ENCODE measurements around the gene KCNMB2. TPM values are rescaled to one million over a fixed set of nuclear protein-coding genes. Genes with fewer than 3 reads are reported as not detected.

KCNMB2 gene
- total RNA-seq, 5 donors from 2014 or later (not counting 1 experiment from before 2014, with no cell fraction given): not detected

DNA sequence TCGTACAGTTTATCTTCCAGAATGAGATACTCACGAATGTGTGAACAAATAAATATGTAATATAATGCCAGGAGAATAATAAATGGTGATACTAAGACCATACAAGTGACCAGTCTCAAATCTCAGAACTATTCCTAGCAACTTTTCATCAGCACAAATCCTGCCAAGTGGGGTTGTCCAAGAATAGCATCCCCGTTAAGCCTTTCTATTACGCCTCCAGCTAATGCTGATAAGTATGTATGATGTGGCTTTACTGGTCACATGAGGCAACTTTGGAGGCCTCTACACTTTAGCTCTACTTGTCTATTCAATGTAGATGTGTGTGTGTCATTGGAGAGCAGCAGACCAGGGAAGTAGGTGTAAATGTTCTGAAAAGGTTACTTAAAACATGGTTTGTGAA is 129.5 kb downstream of the KCNMB2 start:
- no CpG with 5 or more reads among the region's 4 CpGs for WGBS (ENCODE audit: insufficient coverage)
- no peak overlapping the region for H3K27ac Mint-ChIP-seq
- H3K4me1 ChIP-seq (ENCODE audit: control insufficient read depth in 1 of 2, extremely low read depth in 1 of 2, insufficient read depth in 2 of 2, low read length in 2 of 2): no peaks in the 10 kb centered on the region
- POLR2A ChIA-PET: no interaction called here
- no peak overlapping the region for H3K4me3 Mint-ChIP-seq
- no peak overlapping the region for H3K27ac ChIP-seq (ENCODE audit: low read length)
- CTCF ChIA-PET: no interaction called here
- ATAC-seq (replicated peaks in 1 of 4) (no peak), DNase-seq (no peak)
- H3K4me3 ChIP-seq (ENCODE audit: control insufficient read depth in 1 of 2, extremely low read depth in 1 of 2, low read length in 1 of 2): no peak overlapping the region
- no peaks in the 10 kb centered on the region for H3K9me3 Mint-ChIP-seq
- H3K36me3 ChIP-seq (ENCODE audit: control insufficient read depth in 2 of 2, extremely low read depth in 1 of 2, insufficient read depth in 1 of 2, low read length in 1 of 2): no peaks in the 10 kb centered on the region
- no peaks in the 10 kb centered on the region for H3K36me3 Mint-ChIP-seq
- peaks cover 2 to 11% (median 8%) of the 10 kb centered on the region in 3 donors for H3K4me1 Mint-ChIP-seq
- H3K27me3 ChIP-seq (replicated peaks in 1 of 2; ENCODE audit: control insufficient read depth in 2 of 2, extremely low read depth in 1 of 2, insufficient read depth in 2 of 2, low read length in 1 of 2): no peaks in the 10 kb centered on the region
- H3K9me3 ChIP-seq: no peaks in the 10 kb centered on the region
- H3K27me3 Mint-ChIP-seq: no peaks in the 10 kb centered on the region

DNA sequence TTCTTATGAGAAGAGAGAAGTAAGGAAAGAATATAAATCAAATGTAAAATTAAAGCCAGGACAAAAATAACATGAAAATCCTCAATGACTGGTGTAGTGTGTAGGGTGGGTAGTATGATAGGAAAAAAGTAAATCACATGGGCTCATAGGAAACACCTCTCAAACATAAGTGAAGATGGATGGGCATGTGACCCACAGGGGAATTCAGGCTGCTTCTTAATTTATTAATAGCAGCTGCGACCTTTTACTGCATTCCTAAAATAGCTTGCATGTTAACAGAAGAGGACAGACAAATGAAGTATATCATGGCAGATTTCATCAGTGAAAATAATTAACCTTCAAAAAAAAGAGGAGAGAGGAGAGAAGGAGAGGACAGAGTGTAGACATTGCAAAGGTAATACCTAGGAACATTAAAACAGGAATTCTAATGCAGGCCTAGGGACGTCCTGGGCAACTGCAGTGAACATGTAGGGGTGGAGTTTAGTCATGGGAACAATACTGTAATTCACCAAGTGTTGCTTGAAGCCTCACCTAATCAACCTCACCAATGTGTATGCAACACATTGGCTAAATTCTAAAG is 132.9 kb downstream of the KCNMB2 start:
- WGBS (ENCODE audit: insufficient coverage): no CpG with 5 or more reads among the region's 2 CpGs
- Mint-ChIP-seq H3K9me3 (no peaks in the 10 kb centered on the region), H3K4me1 (peaks cover 2 to 11% (median 8%) of the 10 kb centered on the region in 3 donors), H3K27ac (no peak overlapping the region), H3K36me3 (no peaks in the 10 kb centered on the region), H3K27me3 (no peaks in the 10 kb centered on the region), H3K4me3 (no peak overlapping the region)
- POLR2A ChIA-PET: no interaction called here
- no peak for DNase-seq
- no peaks in the 10 kb centered on the region for H3K4me1 ChIP-seq (ENCODE audit: control insufficient read depth in 1 of 2, extremely low read depth in 1 of 2, insufficient read depth in 2 of 2, low read length in 2 of 2)
- H3K27me3 ChIP-seq (replicated peaks in 1 of 2; ENCODE audit: control insufficient read depth in 2 of 2, extremely low read depth in 1 of 2, insufficient read depth in 2 of 2, low read length in 1 of 2): no peaks in the 10 kb centered on the region
- H3K9me3 ChIP-seq: no peaks in the 10 kb centered on the region
- H3K4me3 ChIP-seq (ENCODE audit: control insufficient read depth in 1 of 2, extremely low read depth in 1 of 2, low read length in 1 of 2): no peak overlapping the region
- CTCF ChIA-PET: no interaction called here
- no peak overlapping the region for H3K27ac ChIP-seq (ENCODE audit: low read length)
- H3K36me3 ChIP-seq (ENCODE audit: control insufficient read depth in 2 of 2, extremely low read depth in 1 of 2, insufficient read depth in 1 of 2, low read length in 1 of 2): no peaks in the 10 kb centered on the region
- ATAC-seq (replicated peaks in 1 of 4): no peak

DNA sequence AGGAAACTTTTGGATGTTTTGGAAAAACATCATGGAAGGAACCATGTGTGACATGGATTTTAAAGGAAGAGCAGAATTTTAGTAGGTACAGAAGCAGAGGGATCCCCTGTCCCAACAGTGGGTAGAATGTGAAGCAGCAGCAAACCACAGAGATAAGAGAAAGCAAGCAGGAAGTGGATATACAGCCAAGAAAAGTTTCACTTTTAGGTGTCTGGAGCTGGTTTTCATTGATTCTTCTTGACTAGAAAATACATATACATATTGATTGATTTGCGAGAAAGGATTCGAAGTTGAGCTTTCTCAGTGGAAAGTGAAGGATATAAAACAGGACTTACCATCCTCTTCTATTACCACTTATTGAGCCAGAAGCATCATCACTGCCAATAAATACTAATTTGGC is 133.5 kb downstream of the KCNMB2 start:
- Histone ChIP-seq H3K4me1 (ENCODE audit: control insufficient read depth in 1 of 2, extremely low read depth in 1 of 2, insufficient read depth in 2 of 2, low read length in 2 of 2) (no peaks in the 10 kb centered on the region), H3K4me3 (ENCODE audit: control insufficient read depth in 1 of 2, extremely low read depth in 1 of 2, low read length in 1 of 2) (no peak overlapping the region), H3K36me3 (ENCODE audit: control insufficient read depth in 2 of 2, extremely low read depth in 1 of 2, insufficient read depth in 1 of 2, low read length in 1 of 2) (no peaks in the 10 kb centered on the region), H3K27ac (ENCODE audit: low read length) (no peak overlapping the region), H3K27me3 (replicated peaks in 1 of 2; ENCODE audit: control insufficient read depth in 2 of 2, extremely low read depth in 1 of 2, insufficient read depth in 2 of 2, low read length in 1 of 2) (no peaks in the 10 kb centered on the region), H3K9me3 (no peaks in the 10 kb centered on the region)
- CTCF ChIA-PET: no interaction called here
- no peaks in the 10 kb centered on the region for H3K9me3 Mint-ChIP-seq
- H3K36me3 Mint-ChIP-seq: no peaks in the 10 kb centered on the region
- POLR2A ChIA-PET: no interaction called here
- H3K27ac Mint-ChIP-seq: no peak overlapping the region
- peaks cover 2 to 11% (median 8%) of the 10 kb centered on the region in 3 donors for H3K4me1 Mint-ChIP-seq
- WGBS (ENCODE audit: insufficient coverage): no CpG with 5 or more reads among the region's 2 CpGs
- no peak overlapping the region for H3K4me3 Mint-ChIP-seq
- no peaks in the 10 kb centered on the region for H3K27me3 Mint-ChIP-seq
- no peak for DNase-seq
- ATAC-seq (replicated peaks in 1 of 4): no peak

DNA sequence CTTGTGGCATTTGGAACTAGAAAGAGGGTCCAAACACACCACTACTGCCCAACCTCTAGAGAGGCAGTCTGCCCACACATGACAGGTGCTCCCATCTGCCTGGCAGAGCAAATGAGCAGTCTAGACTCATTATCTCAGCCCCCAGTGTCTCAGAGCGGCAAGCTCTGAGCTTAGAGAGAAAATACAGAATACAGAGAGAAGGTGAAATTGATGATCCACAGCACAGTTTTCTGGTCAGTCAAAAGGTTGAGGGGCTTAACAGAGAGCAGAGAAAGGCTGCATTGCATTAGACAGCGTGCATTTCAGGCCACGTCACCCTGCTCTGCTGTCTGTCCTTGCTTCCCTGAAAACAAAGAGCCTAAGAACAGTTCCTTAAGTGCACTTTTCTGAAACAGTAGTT is 135.1 kb downstream of the KCNMB2 start:
- DNase-seq (no peak), ATAC-seq (replicated peaks in 1 of 4) (no peak)
- Histone ChIP-seq H3K4me1 (ENCODE audit: control insufficient read depth in 1 of 2, extremely low read depth in 1 of 2, insufficient read depth in 2 of 2, low read length in 2 of 2) (no peaks in the 10 kb centered on the region), H3K36me3 (ENCODE audit: control insufficient read depth in 2 of 2, extremely low read depth in 1 of 2, insufficient read depth in 1 of 2, low read length in 1 of 2) (no peaks in the 10 kb centered on the region), H3K4me3 (ENCODE audit: control insufficient read depth in 1 of 2, extremely low read depth in 1 of 2, low read length in 1 of 2) (no peak overlapping the region), H3K9me3 (no peaks in the 10 kb centered on the region), H3K27ac (ENCODE audit: low read length) (no peak overlapping the region), H3K27me3 (replicated peaks in 1 of 2; ENCODE audit: control insufficient read depth in 2 of 2, extremely low read depth in 1 of 2, insufficient read depth in 2 of 2, low read length in 1 of 2) (no peaks in the 10 kb centered on the region)
- POLR2A ChIA-PET: no interaction called here
- no peaks in the 10 kb centered on the region for H3K36me3 Mint-ChIP-seq
- peaks cover 2 to 11% (median 8%) of the 10 kb centered on the region in 3 donors for H3K4me1 Mint-ChIP-seq
- 67% methylated on average over 3 of the region's 3 CpGs for WGBS (ENCODE audit: insufficient coverage)
- no peak overlapping the region for H3K27ac Mint-ChIP-seq
- CTCF ChIA-PET: interaction anchor here in 1 of 2 donors (0.6 kb wide), 1 partner anchor 67 kb away, joined by 3 read pairs; no protein-coding TSS in a partner anchor
- H3K9me3 Mint-ChIP-seq: no peaks in the 10 kb centered on the region
- no peaks in the 10 kb centered on the region for H3K27me3 Mint-ChIP-seq
- no peak overlapping the region for H3K4me3 Mint-ChIP-seq

DNA sequence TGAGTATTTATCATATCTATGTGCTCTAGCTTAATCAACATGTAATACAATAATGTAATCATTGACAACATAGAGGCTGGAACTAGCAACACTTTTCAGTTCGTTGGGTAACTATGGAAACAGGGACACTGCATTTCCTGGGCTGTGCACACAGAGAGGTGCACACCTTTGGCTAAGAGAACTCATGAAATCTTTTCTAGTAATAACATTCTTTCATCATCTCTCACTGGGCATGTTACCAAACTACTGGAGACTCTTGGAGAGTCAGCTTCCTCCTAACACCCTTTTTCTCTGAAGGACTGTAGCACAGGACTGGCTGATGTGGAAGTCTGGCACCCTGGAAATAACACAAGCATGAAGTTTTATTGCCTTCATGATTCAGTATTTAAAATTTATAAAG is 135.6 kb downstream of the KCNMB2 start:
- Mint-ChIP-seq H3K27me3 (no peaks in the 10 kb centered on the region), H3K27ac (no peak overlapping the region), H3K36me3 (no peaks in the 10 kb centered on the region), H3K9me3 (no peaks in the 10 kb centered on the region), H3K4me3 (no peak overlapping the region), H3K4me1 (peaks cover 2 to 11% (median 8%) of the 10 kb centered on the region in 3 donors)
- CTCF ChIA-PET: interaction anchor here in 1 of 2 donors (0.6 kb wide), 1 partner anchor 67 kb away, joined by 3 read pairs; no protein-coding TSS in a partner anchor
- ATAC-seq (replicated peaks in 1 of 4) (no peak), DNase-seq (no peak)
- Histone ChIP-seq H3K4me3 (ENCODE audit: control insufficient read depth in 1 of 2, extremely low read depth in 1 of 2, low read length in 1 of 2) (no peak overlapping the region), H3K4me1 (ENCODE audit: control insufficient read depth in 1 of 2, extremely low read depth in 1 of 2, insufficient read depth in 2 of 2, low read length in 2 of 2) (no peaks in the 10 kb centered on the region), H3K27ac (ENCODE audit: low read length) (no peak overlapping the region), H3K27me3 (replicated peaks in 1 of 2; ENCODE audit: control insufficient read depth in 2 of 2, extremely low read depth in 1 of 2, insufficient read depth in 2 of 2, low read length in 1 of 2) (no peaks in the 10 kb centered on the region), H3K9me3 (no peaks in the 10 kb centered on the region), H3K36me3 (ENCODE audit: control insufficient read depth in 2 of 2, extremely low read depth in 1 of 2, insufficient read depth in 1 of 2, low read length in 1 of 2) (no peaks in the 10 kb centered on the region)
- 0% methylated on average over 1 of the region's 1 CpG for WGBS (ENCODE audit: insufficient coverage)
- POLR2A ChIA-PET: no interaction called here

DNA sequence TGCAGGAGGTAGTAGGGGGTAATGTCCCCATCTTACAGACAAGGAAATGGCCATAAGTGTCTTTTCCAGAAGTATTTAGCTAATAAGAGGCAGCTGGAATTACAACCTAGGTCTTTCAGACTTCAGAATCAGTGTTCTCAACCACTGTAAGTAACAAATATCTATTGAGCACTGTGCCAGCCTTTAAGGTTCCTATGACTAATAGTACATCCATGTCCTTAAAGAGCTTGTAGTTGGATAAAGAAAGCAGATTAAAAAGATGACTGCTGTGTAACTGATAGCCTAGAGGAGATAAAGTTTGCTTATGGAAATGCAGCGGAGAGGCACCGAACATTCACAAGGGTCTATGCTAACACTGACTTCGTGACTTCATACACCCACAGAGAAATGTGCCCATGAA is 136.0 kb downstream of the KCNMB2 start:
- ChIA-PET POLR2A (no interaction called here), CTCF (no interaction called here)
- Histone ChIP-seq H3K27ac (ENCODE audit: low read length) (no peak overlapping the region), H3K36me3 (ENCODE audit: control insufficient read depth in 2 of 2, extremely low read depth in 1 of 2, insufficient read depth in 1 of 2, low read length in 1 of 2) (no peaks in the 10 kb centered on the region), H3K4me3 (ENCODE audit: control insufficient read depth in 1 of 2, extremely low read depth in 1 of 2, low read length in 1 of 2) (no peak overlapping the region), H3K9me3 (no peaks in the 10 kb centered on the region), H3K4me1 (ENCODE audit: control insufficient read depth in 1 of 2, extremely low read depth in 1 of 2, insufficient read depth in 2 of 2, low read length in 2 of 2) (no peaks in the 10 kb centered on the region), H3K27me3 (replicated peaks in 1 of 2; ENCODE audit: control insufficient read depth in 2 of 2, extremely low read depth in 1 of 2, insufficient read depth in 2 of 2, low read length in 1 of 2) (no peaks in the 10 kb centered on the region)
- H3K36me3 Mint-ChIP-seq: no peaks in the 10 kb centered on the region
- H3K4me1 Mint-ChIP-seq: peaks cover 2 to 11% (median 8%) of the 10 kb centered on the region in 3 donors
- H3K4me3 Mint-ChIP-seq: no peak overlapping the region
- DNase-seq: no peak
- no peaks in the 10 kb centered on the region for H3K27me3 Mint-ChIP-seq
- no peak overlapping the region for H3K27ac Mint-ChIP-seq
- H3K9me3 Mint-ChIP-seq: no peaks in the 10 kb centered on the region
- WGBS (ENCODE audit: insufficient coverage): no CpG with 5 or more reads among the region's 3 CpGs
- ATAC-seq (replicated peaks in 1 of 4): no peak

DNA sequence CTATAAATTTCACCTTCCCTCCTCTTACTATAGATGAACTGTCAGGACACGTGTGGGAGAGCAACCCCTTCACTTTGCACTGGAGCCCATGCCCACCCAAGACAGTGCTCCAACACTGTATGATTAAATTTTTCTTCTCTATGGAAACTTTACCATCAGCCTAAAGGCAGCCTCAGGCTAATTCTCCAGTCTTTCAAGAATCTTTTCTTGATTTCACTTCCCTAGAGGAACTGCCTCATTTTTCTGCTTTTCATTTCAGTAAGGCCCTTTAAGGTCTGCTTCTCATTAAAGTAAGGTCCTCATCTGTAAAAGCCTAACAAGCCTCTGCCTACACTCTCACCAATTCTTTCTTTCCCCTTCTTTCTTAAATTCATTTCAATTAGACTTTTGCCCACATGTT is 137.3 kb downstream of the KCNMB2 start:
- Mint-ChIP-seq H3K27ac (no peak overlapping the region), H3K9me3 (no peaks in the 10 kb centered on the region), H3K27me3 (no peaks in the 10 kb centered on the region), H3K4me3 (no peak overlapping the region), H3K4me1 (peaks cover 2 to 11% (median 8%) of the 10 kb centered on the region in 3 donors), H3K36me3 (no peaks in the 10 kb centered on the region)
- no peak for ATAC-seq (replicated peaks in 1 of 4)
- Histone ChIP-seq H3K4me1 (ENCODE audit: control insufficient read depth in 1 of 2, extremely low read depth in 1 of 2, insufficient read depth in 2 of 2, low read length in 2 of 2) (no peaks in the 10 kb centered on the region), H3K27me3 (replicated peaks in 1 of 2; ENCODE audit: control insufficient read depth in 2 of 2, extremely low read depth in 1 of 2, insufficient read depth in 2 of 2, low read length in 1 of 2) (no peaks in the 10 kb centered on the region), H3K4me3 (ENCODE audit: control insufficient read depth in 1 of 2, extremely low read depth in 1 of 2, low read length in 1 of 2) (no peak overlapping the region), H3K27ac (ENCODE audit: low read length) (no peak overlapping the region), H3K9me3 (no peaks in the 10 kb centered on the region), H3K36me3 (ENCODE audit: control insufficient read depth in 2 of 2, extremely low read depth in 1 of 2, insufficient read depth in 1 of 2, low read length in 1 of 2) (no peaks in the 10 kb centered on the region)
- POLR2A ChIA-PET: no interaction called here
- no peak for DNase-seq
- CTCF ChIA-PET: no interaction called here
- WGBS (ENCODE audit: insufficient coverage): 70% methylated on average over 1 of the region's 1 CpG
